Fibroblast of peridontal ligament (primary cell): ENCODE results near the gene CXCL13.
"Not testable (repeated sequence)": the region's sequence is repeated elsewhere in the genome, so short reads cannot be mapped to it uniquely, and the experiment has no call there.

Experiments
- DNase-seq: peaks from one replicate; pipeline ENCODE4 v3.0.0-alpha.2; 2010; ENCODE audit errors: extremely low read depth

CXCL13 gene, protein sequence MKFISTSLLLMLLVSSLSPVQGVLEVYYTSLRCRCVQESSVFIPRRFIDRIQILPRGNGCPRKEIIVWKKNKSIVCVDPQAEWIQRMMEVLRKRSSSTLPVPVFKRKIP

GRCh38 chr4:77605210-77605902 lies at the start of gene CXCL13:
Gene CXCL13, plus strand, starts transcription at chr4:77605820. Its CDS starts 46 bp downstream, at chr4:77605866.
- DNase-seq, result no peak

GRCh38 chr4:77560170-77560569 lies 45.5 kb upstream of the CXCL13 start:
- DNase-seq, result no peak

GRCh38 chr4:77561720-77562119 lies 43.9 kb upstream of the CXCL13 start:
- not testable (repeated sequence) for DNase-seq

- DNase-seq, result no peak
These were observed 41.4 kb upstream of the CXCL13 start for GRCh38 chr4:77564231-77564630.

- DNase-seq, result no peak
These were observed 39.5 kb upstream of the CXCL13 start for GRCh38 chr4:77566148-77566547.

DNA sequence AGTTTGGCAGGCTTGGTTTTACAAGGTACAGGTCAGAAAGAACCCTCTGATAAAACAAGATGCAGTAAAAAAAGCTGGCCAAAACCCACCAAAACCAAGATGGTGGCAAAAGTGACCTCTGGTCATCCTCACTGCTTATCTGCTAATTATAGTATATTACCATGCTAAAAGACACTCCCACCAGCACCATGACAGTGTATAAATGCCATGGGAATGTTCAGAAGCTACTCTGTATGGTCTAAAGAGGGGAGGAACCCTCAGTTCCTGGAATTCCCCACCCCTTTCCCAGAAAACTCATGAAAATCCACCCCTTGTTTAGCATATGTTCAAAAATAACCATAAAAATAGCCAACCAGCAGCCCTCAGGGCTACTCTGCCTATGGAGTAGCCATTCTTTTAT lies 38.1 kb upstream of the CXCL13 start:
- no peak for DNase-seq

DNA sequence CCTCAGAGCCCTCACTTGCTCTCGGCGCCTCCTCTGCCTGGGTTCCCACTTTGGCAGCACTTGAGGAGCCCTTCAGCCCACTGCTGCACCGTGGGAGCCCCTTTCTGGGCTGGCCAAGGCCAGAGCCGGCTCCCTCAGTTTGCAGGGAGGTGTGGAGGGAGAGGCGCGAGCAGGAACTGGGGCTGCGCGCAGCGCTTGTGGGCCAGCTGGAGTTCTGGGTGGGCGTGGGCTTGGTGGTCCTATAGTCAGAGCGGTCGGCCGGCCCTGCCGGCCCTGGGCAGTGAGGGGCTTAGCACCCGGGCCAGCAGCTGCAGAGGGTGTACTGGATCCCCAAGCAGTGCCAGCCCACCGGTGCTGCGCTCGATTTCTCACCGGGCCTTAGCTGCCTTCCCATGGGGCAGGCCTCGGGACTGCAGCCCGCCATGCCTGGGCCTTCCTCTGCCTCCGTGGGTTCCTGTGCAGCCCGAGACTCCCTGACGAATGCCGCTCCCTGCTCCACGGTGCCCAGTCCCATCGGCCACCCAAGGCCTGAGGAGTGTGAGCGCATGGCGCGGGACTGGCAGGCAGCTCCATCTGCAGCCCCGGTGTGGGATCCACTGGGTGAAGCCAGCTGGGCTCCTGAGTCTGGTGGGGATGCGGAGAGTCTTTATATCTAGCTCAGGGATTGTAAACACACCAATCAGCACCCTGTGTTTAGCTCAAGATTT lies 35.0 kb upstream of the CXCL13 start:
- not testable (repeated sequence) for DNase-seq

GRCh38 chr4:77576351-77576750 lies 29.3 kb upstream of the CXCL13 start:
- no peak for DNase-seq

GRCh38 chr4:77578145-77578544 lies 27.5 kb upstream of the CXCL13 start:
- no peak for DNase-seq

DNA sequence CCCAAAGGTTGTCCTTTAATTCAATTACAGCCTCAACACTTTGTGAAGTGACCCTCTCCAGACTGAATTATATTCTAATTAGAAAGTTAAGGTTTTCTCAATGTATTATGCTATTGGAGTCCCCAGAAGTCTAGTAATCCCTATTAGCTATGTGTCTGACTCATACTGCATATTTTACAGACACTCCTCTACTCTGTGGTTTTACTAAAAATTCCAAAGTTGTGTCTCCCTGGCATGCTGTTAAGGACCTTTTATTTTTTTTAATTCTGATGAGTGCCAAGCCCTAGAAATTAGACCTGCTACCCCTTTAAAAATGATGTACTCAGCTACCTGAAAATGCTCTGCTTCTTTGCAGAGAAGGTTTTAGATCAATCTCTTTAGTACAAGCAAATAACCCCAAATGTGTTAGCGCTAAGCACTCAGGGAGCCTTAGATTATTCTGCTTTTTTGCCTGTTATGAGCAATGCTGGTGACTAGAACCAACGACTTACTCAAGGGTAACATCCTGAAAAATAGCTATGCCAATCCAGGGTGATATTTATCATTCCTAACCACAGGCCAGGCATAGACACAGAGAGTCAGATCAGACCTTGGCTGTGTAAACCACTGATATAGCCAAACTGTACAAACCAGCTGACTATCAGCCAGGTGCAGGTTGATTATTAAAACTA lies 26.1 kb upstream of the CXCL13 start:
- DNase-seq, result peak; percentile 84

DNA sequence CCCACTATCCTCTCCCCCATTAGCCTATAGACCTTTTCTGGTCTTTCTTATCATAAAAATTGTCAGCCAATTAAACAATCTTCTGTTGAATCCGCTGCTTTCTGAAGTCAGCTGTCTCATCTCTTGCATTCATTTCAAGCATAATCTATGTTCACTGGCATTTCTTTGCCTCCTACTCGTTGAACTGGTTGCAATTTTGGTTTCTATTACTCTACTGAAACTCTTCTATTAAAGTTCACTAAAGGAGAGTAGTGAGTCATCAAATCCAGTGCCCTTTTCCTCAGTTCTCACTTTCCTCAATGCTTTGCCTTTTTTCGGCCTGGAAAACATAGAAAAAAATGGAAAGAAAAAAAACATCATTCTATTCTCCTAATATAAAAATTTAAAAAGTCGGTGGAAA lies 23.9 kb upstream of the CXCL13 start:
- DNase-seq, result peak; percentile 33

DNA sequence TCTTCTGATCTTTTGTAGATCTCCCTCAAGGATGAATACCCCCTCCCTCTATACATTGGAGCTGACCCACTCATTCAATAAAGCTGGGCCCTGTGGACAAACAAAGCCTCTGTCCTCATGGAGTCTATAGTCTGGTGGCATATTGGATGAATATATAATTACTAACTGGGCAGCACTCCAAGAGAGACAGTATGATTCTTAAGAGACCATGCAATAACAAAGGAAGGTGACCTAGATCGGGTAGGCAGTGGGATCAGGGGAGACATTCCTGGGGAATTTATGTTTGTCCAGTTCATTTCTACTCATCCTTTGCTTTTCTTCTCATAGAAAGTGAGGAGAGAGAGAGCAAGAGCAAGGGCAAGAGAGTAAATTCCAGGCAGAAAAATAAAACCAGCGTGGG lies 23.5 kb upstream of the CXCL13 start:
- DNase-seq, result no peak

- no peak for DNase-seq
These were observed 22.9 kb upstream of the CXCL13 start for GRCh38 chr4:77582711-77583110.

DNA sequence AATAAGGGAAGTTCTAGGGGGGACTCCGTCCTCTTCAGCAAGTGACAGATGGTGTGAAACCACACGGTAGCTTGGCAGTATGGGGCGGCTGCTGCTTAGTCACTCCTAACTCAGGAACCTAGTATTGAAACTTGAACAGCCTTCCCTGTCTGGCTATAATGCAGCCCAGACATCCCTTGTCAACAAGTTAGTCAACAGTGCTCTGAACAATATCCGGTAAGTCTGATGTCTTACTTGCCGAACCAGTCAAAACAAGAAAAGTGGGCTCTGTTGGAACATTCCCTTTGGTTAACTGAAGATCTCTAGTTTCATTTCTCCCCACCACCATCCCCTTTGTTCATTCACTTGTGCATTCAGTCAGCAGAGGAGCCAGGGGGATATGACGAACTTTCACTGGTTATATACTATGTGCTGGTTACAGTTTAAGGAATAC lies 18.7 kb upstream of the CXCL13 start:
- no peak for DNase-seq

DNA sequence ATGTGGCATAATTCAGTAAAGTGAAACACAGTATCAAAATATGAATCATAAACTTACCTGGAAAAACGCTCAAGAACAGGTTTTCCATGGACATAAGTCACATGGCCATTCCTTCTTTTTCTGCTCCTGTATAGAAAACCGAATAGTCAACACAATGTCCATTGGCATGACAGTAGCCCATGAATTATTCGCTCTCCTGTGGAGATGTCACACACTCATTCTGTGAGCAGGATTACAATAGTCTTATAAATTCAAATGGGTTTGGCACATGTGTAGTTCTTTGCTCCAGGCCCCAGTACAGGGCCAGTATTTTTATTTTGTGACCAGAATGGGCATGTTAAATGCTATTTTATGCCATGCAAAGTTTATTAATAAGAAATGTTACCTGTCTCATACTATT lies 15.1 kb upstream of the CXCL13 start:
- no peak for DNase-seq

GRCh38 chr4:77591532-77591931 lies 14.1 kb upstream of the CXCL13 start:
- DNase-seq, result no peak

GRCh38 chr4:77593101-77593500 lies 12.5 kb upstream of the CXCL13 start:
- no peak for DNase-seq

GRCh38 chr4:77593993-77594392 lies 11.6 kb upstream of the CXCL13 start:
- DNase-seq, result no peak

DNA sequence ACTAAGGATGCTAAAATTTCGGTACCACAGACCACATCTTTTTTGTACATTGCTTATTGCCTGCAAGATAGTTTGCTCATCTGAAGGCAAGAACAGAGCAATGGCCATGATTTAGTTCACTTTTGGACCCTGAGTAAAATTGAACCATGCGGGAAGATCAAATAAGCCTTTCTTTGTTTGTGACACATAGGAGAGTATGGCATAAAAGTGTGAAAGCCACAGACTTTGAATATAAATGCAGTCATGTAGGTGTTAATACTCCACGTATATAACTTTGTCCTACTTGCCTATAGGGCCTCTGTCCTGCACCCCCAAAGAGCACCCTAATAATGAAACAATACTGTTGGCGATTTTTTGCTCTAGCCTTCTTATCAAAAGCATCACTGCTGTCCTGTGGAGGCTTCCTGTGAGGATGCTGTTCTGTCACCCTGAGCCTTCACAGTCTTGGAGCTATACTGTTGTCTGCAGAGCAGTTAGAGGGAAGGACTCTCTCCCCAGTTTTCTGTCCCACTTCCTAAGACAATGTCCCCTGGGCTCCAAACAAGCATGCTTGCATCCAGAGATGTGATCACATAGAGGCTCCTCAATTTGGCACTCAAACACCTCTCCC lies 10.2 kb upstream of the CXCL13 start:
- DNase-seq, result no peak

GRCh38 chr4:77599378-77599777 lies 6.2 kb upstream of the CXCL13 start:
- peak; percentile 49 for DNase-seq

DNA sequence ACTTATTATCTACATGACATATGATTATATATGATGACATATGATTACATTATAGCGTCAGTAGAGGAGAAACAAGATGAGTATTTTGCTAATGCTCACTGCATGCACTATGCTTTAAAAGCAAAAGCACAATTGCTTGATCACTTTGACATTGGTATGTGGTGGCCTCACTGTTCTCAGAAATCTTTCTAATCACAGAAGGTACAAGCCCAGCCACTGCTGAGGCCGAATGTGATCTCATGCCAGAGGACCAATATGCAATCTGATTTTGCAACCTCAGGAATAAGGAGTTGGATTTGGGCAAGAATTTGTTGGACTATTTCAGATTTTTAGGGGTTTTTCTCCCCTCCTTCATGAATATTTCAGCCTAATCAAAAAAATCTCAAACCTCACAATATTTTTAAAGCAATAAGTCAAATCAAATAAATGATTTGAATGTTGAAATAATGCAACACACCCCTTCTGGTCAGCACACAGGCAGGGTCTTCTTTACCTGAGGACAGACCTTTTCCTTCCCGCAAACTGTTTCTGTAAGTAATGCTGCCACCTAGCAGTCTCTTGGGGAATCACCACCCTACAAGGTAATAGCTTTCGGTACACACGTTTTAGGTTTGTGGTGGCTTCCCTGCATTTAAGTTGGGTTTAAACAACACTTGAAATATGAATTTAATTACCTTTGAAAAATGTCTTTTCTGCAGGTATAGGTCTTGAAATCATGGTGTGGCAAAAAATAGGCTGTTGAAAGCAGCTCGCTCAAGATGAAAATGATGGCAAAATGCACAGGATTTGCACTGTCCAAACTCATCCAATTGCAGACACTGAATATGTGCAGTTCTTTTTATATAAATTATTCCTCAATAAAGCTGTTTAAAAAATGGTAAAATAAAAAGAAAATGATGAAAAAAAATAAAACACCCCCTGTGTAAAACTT lies 4.8 kb upstream of the CXCL13 start:
- peak; percentile 31 for DNase-seq
